Activated naive CD8-positive, alpha-beta T cell treated with anti-CD3 and anti-CD28 coated beads, Interleukin-2, amount 10 ng/mL, durations not matched to agents 7 days and 5 days (primary cell): ENCODE results near the gene KLHL9. TPM values are rescaled to one million over a fixed set of nuclear protein-coding genes. Genes with fewer than 3 reads are reported as not detected.
"Not testable (repeated sequence)": the region's sequence is repeated elsewhere in the genome, so short reads cannot be mapped to it uniquely, and the experiment has no call there.

Source experiments
- ATAC-seq: fragments of 150-1000 bp; cut with Tn5 transposase; one replicate; pipeline ENCODE4 v1.10.0; 2021; ENCODE audit warnings: low read depth, moderate library complexity
- POLR2A ChIA-PET: fragments of 350-600 bp; sonication (Branson Sonifier 250); formaldehyde crosslinking; loops from one replicate; lab custom pipeline; 2021; ENCODE audit warnings: antibody characterized with exemption; lab: Charles Lee
- DNase-seq: peaks from one replicate; pipeline ENCODE4 v3.0.0; 2021
- H3K27ac Mint-ChIP-seq: one replicate; pipeline ENCODE4 v1.8.0; 2022; ENCODE audit warnings: mild to moderate bottlenecking, mixed read lengths
- H3K27me3 Mint-ChIP-seq: one replicate; pipeline ENCODE4 v1.8.0; 2022; ENCODE audit warnings: mild to moderate bottlenecking, moderate library complexity, mixed read lengths
- H3K36me3 Mint-ChIP-seq: one replicate; pipeline ENCODE4 v1.8.0; 2021; ENCODE audit warnings: mild to moderate bottlenecking, mixed read lengths
- H3K4me1 Mint-ChIP-seq: one replicate; pipeline ENCODE4 v1.8.0; 2021; ENCODE audit warnings: mixed read lengths
- H3K4me3 Mint-ChIP-seq: one replicate; pipeline ENCODE4 v1.8.0; 2022; ENCODE audit warnings: mild to moderate bottlenecking, moderate library complexity, mixed read lengths
- H3K9me3 Mint-ChIP-seq: one replicate; pipeline ENCODE4 v1.8.0; 2021; ENCODE audit warnings: mixed read lengths
- total RNA-seq, 2 experiments: library from RNA; stranded (reverse); gene quantifications; one replicate each; pipeline ENCODE4 v1.2.3, GENCODE V29; 2021

KLHL9 gene
- total RNA-seq: 10 to 100 TPM; 27.9 to 29.4 TPM

DNA sequence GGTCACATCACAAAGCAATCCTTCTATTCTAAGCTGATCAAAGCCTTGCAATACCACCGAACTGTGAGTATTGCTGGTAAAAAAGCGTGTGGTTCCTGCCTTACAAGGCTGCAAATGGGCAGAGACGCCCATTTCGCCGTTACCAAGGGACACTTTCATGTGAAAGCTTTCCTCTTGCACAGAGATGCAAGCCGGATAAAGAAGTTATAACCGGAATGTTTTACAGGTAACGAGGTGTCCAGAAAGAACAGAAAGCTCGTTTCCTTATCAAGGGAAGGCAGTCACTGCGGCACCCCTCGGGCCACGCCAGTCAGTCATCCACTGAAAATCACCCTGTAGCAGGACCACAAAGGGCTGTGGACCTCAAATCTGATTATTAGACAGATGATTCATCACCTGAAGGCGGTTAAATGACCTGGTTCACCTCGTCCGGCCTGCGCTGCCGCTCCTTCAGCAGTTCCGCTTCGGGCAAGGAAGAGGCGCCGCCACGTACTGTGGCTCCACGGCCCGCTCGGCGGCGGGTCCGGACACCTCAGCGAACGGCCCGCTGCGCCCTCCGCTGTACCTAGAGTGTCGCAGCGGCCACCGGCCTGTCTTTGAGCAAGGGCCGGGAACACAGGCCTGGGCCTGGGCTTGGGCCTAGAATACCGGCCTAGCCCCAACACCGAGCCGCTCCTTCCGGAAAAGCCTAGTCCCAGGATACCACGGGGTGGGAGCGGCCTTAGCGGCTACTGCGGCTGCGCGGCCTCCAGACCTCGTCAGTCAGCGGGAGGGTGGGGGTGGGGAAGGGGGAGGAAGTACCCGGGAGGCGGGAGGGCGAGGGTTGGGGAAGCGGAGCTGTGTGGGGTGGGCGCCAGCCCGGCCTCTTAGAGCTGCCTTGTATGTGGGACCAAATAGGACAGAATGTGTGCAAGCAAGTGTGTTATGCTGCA is at the start of gene KLHL9:
TSS of gene KLHL9 (minus strand) at position 704 of the 932 bp plus-strand sequence. CDS start at position 159, 545 bp downstream.
- H3K9me3 Mint-ChIP-seq: peaks cover 2% of the 10 kb centered on the region
- peak within 1 kb of the TSS; percentile 89 for H3K27ac Mint-ChIP-seq
- H3K27me3 Mint-ChIP-seq: peaks cover 8% of the 10 kb centered on the region
- ATAC-seq (peak; percentile 97), DNase-seq (peak; percentile 85)
- H3K4me3 Mint-ChIP-seq: peak within 1 kb of the TSS; percentile 88
- peaks cover 36% of the 10 kb centered on the region for H3K4me1 Mint-ChIP-seq
- POLR2A ChIA-PET: interaction anchor here (0.6 to 2.2 kb wide), 9 partner anchors 9 to 61 kb away, joined by 3 to 8 read pairs (median 4); no protein-coding TSS in a partner anchor
- peaks cover 22% of the 10 kb centered on the region for H3K36me3 Mint-ChIP-seq

GRCh38 chr9:21383627-21384026 is 48.4 kb upstream of the KLHL9 start:
- Mint-ChIP-seq H3K36me3 (peaks cover 4% of the 10 kb centered on the region), H3K27me3 (peaks cover 28% of the 10 kb centered on the region), H3K4me1 (peaks cover 19% of the 10 kb centered on the region), H3K4me3 (peak overlapping the region; percentile 37), H3K9me3 (peaks cover 5% of the 10 kb centered on the region), H3K27ac (no peak overlapping the region)
- POLR2A ChIA-PET: no interaction called here
- no peak for DNase-seq
- ATAC-seq: no peak

GRCh38 chr9:21381448-21382339 is 46.5 kb upstream of the KLHL9 start:
- Mint-ChIP-seq H3K4me1 (peaks cover 19% of the 10 kb centered on the region), H3K27ac (peak overlapping the region; percentile 26), H3K27me3 (peaks cover 25% of the 10 kb centered on the region), H3K9me3 (peaks cover 5% of the 10 kb centered on the region), H3K4me3 (peak overlapping the region; percentile 70), H3K36me3 (peaks cover 2% of the 10 kb centered on the region)
- ATAC-seq: peak; percentile 96
- no peak for DNase-seq
- POLR2A ChIA-PET: interaction anchor here (1.3 kb wide), 1 partner anchor 14 kb away, joined by 4 read pairs; no protein-coding TSS in a partner anchor

DNA sequence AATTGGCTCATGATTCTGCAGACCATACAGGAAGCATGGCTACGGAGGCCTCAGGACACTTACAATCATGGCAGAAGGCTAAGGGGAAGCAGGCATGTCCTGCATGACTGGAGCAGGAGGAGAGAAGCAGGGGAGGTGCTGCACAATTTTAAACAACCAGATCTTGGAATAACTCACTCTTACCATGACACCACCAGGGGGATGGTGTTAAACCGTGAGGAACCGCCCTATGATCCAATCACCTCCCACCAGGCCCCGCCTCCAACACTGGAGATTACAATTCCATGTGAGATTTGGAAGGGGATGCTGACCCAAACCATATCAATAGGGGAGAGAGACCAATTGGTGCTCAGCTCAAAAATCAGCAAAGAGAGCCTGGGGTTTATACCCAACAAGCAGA is 36.3 kb upstream of the KLHL9 start:
- POLR2A ChIA-PET, ATAC-seq, H3K9me3 Mint-ChIP-seq, H3K4me1 Mint-ChIP-seq, H3K4me3 Mint-ChIP-seq, H3K27ac Mint-ChIP-seq, DNase-seq, H3K36me3 Mint-ChIP-seq: not testable (repeated sequence)
- H3K27me3 Mint-ChIP-seq: peaks cover 14% of the 10 kb centered on the region

- Mint-ChIP-seq H3K27ac (no peak within 1 kb of the TSS), H3K36me3 (no peaks in the 10 kb centered on the region), H3K27me3 (peaks cover 28% of the 10 kb centered on the region), H3K4me1 (no peaks in the 10 kb centered on the region), H3K4me3 (no peak within 1 kb of the TSS), H3K9me3 (peaks cover 2% of the 10 kb centered on the region)
- no peak for ATAC-seq
- DNase-seq: no peak
- POLR2A ChIA-PET: no interaction called here
Observed at GRCh38 chr9:21367957-21368356, 32.8 kb upstream of the KLHL9 start, which contains the start of gene IFNA13. IFNA13 (minus strand) TSS chr9:21368057; CDS start chr9:21368010, 47 bp downstream.

- POLR2A ChIA-PET, H3K9me3 Mint-ChIP-seq, H3K4me3 Mint-ChIP-seq, ATAC-seq, H3K36me3 Mint-ChIP-seq, DNase-seq, H3K4me1 Mint-ChIP-seq, H3K27ac Mint-ChIP-seq: not testable (repeated sequence)
- peaks cover 26% of the 10 kb centered on the region for H3K27me3 Mint-ChIP-seq
Observed at GRCh38 chr9:21367169-21367568, 32.0 kb upstream of the KLHL9 start.

- H3K4me3 Mint-ChIP-seq: no peak overlapping the region
- ATAC-seq (no peak), DNase-seq (no peak)
- H3K9me3 Mint-ChIP-seq: peaks cover 2% of the 10 kb centered on the region
- H3K36me3 Mint-ChIP-seq: peaks cover 1% of the 10 kb centered on the region
- peaks cover 18% of the 10 kb centered on the region for H3K27me3 Mint-ChIP-seq
- H3K4me1 Mint-ChIP-seq: peaks cover 11% of the 10 kb centered on the region
- no peak overlapping the region for H3K27ac Mint-ChIP-seq
- POLR2A ChIA-PET: no interaction called here
Observed at GRCh38 chr9:21362287-21362686, 27.1 kb upstream of the KLHL9 start.

- peaks cover 6% of the 10 kb centered on the region for H3K36me3 Mint-ChIP-seq
- POLR2A ChIA-PET: interaction anchor here (0.7 to 1.4 kb wide), 3 partner anchors 22 to 38 kb away, joined by 3 to 8 read pairs (median 4); no protein-coding TSS in a partner anchor
- peaks cover 14% of the 10 kb centered on the region for H3K9me3 Mint-ChIP-seq
- H3K4me1 Mint-ChIP-seq: peaks cover 14% of the 10 kb centered on the region
- H3K27me3 Mint-ChIP-seq: peaks cover under 1% of the 10 kb centered on the region
- DNase-seq (no peak), ATAC-seq (peak; percentile 82)
- H3K4me3 Mint-ChIP-seq: peak overlapping the region; percentile 76
- peak overlapping the region; percentile 90 for H3K27ac Mint-ChIP-seq
Observed at GRCh38 chr9:21357479-21358460, 22.6 kb upstream of the KLHL9 start.

DNA sequence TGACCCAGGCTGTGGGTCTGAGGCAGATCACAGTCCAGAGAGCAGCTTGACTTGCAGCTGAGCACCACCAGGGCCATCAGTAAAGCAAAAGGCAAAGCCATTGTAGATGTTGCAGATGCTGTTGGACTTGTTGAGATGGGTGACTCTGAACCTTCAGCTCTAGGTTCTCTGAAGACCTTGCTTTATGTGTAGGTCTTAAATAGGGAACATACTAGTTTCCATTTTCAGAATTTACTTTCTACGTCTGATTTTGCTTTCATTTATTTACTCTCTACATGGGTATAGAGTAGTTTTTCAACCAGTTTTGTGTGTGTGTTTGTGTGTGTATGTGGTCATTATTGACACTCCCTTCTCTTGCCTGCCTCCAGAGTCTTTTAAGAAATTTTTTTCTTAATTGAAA is 15.6 kb upstream of the KLHL9 start, which contains the start of gene IFNA6:
TSS of gene IFNA6 (minus strand) at position 101 of the 400 bp plus-strand sequence. CDS start at position 101, 0 bp downstream.
- Mint-ChIP-seq H3K27ac (no peak within 1 kb of the TSS), H3K27me3 (peaks cover 13% of the 10 kb centered on the region), H3K9me3 (peaks cover 13% of the 10 kb centered on the region), H3K4me1 (no peaks in the 10 kb centered on the region), H3K4me3 (no peak within 1 kb of the TSS), H3K36me3 (peaks cover 4% of the 10 kb centered on the region)
- POLR2A ChIA-PET: no interaction called here
- ATAC-seq: no peak
- no peak for DNase-seq

GRCh38 chr9:21348430-21348970 is 13.3 kb upstream of the KLHL9 start:
- Mint-ChIP-seq H3K27ac (no peak overlapping the region), H3K36me3 (peaks cover 6% of the 10 kb centered on the region), H3K4me1 (peaks cover 1% of the 10 kb centered on the region), H3K4me3 (no peak overlapping the region), H3K9me3 (peaks cover 11% of the 10 kb centered on the region), H3K27me3 (peaks cover 20% of the 10 kb centered on the region)
- DNase-seq: no peak
- no peak for ATAC-seq
- POLR2A ChIA-PET: no interaction called here

DNA sequence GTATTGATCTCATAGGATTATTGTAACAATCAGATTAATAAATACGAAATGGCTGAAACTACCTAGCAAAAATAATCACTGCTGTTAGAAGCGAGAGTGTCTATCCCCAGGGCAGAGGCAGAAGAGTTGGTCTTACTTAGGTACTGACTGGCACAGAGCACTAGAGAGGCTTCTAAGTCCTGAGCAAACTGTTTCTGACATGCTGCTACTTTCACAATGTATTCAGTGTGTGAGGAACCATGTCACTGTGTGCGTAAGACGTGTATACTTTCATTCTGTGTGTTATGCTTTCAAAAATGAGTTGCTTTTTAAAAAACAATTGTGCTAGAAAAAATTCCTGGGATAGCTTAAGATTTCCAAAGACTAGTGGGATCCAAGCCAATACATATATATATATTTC is 5.5 kb upstream of the KLHL9 start:
- H3K27me3 Mint-ChIP-seq: peaks cover 21% of the 10 kb centered on the region
- POLR2A ChIA-PET: no interaction called here

DNA sequence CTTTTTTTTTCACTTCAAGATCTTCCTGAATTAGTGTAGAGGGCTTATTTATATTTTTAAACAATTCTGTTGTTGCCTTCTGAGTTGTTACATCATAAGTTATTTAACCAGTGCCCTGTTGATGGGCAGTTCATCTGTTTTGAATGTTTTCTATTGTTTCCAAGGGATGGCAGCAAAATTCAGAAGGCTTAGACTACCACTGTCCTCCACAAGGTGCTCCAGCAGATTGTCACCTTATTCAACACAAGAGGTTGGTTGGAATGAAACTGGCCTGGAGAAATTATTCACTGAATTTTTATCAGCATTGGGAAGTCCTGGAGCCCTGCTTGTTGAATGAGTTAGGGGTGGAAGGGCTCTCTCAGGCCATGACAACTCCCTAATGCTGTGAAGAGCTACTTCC is 1.3 kb upstream of the KLHL9 start:
- Mint-ChIP-seq H3K4me3 (no peak overlapping the region), H3K27me3 (peaks cover 8% of the 10 kb centered on the region), H3K9me3 (peaks cover 2% of the 10 kb centered on the region), H3K27ac (no peak overlapping the region), H3K36me3 (peaks cover 20% of the 10 kb centered on the region), H3K4me1 (peaks cover 29% of the 10 kb centered on the region)
- no peak for DNase-seq
- POLR2A ChIA-PET: no interaction called here
- ATAC-seq: no peak

More for the DNA sequence above, 5.5 kb upstream of the KLHL9 start:
- DNase-seq (no peak), ATAC-seq (no peak)
- Mint-ChIP-seq H3K36me3 (peaks cover 6% of the 10 kb centered on the region), H3K4me3 (no peak overlapping the region), H3K27ac (no peak overlapping the region), H3K4me1 (peaks cover 7% of the 10 kb centered on the region), H3K9me3 (peaks cover 10% of the 10 kb centered on the region)
